CMK (cell line): ENCODE data around the gene NXPH1.

ENCODE experiments used
- DNase-seq: peaks from one replicate; pipeline ENCODE4 v3.0.0-alpha.2; 2010; ENCODE audit warnings: low read depth

NXPH1 gene

GRCh38 chr7:8436965-8437364, 3.6 kb downstream of the NXPH1 start:
- no peak for DNase-seq

- no peak for DNase-seq
These were observed 4.2 kb downstream of the NXPH1 start for GRCh38 chr7:8437606-8438005.

GRCh38 chr7:8440670-8441069, 7.3 kb downstream of the NXPH1 start:
- DNase-seq: no peak

- DNase-seq: no peak
These were observed 7.9 kb downstream of the NXPH1 start for GRCh38 chr7:8441106-8441965.

GRCh38 chr7:8442051-8442813, 8.8 kb downstream of the NXPH1 start:
- DNase-seq: no peak

- no peak for DNase-seq
These were observed 9.4 kb downstream of the NXPH1 start for GRCh38 chr7:8442814-8443304.

GRCh38 chr7:8443576-8444467, 10.4 kb downstream of the NXPH1 start:
- no peak for DNase-seq

GRCh38 chr7:8444468-8444769, 11.0 kb downstream of the NXPH1 start:
- DNase-seq: no peak

GRCh38 chr7:8453535-8453934, 20.1 kb downstream of the NXPH1 start:
- no peak for DNase-seq

GRCh38 chr7:8455426-8455825, 22.0 kb downstream of the NXPH1 start:
- DNase-seq: no peak

GRCh38 chr7:8462309-8462708, 28.9 kb downstream of the NXPH1 start:
- no peak for DNase-seq

GRCh38 chr7:8465338-8465737, 31.9 kb downstream of the NXPH1 start:
- DNase-seq: no peak

- DNase-seq: no peak
These were observed 47.1 kb downstream of the NXPH1 start for GRCh38 chr7:8480527-8480926.

GRCh38 chr7:8481096-8481495, 47.7 kb downstream of the NXPH1 start:
- DNase-seq: no peak

GRCh38 chr7:8481752-8482446, 48.5 kb downstream of the NXPH1 start:
- no peak for DNase-seq

GRCh38 chr7:8490391-8491045, 57.1 kb downstream of the NXPH1 start:
- no peak for DNase-seq

- no peak for DNase-seq
These were observed 57.7 kb downstream of the NXPH1 start for GRCh38 chr7:8491106-8491505.

GRCh38 chr7:8491544-8492489, 58.4 kb downstream of the NXPH1 start:
- DNase-seq: no peak

- no peak for DNase-seq
These were observed 65.7 kb downstream of the NXPH1 start for GRCh38 chr7:8499128-8499527.

GRCh38 chr7:8500286-8500685, 66.9 kb downstream of the NXPH1 start:
- DNase-seq: no peak
